Stimulated activated CD4-positive, alpha-beta T cell treated with anti-CD3 and anti-CD28 coated beads, TNF-alpha, amount 100 ng/mL, for 24 hours (primary cell): Measurements from ENCODE around the gene CLDN18.

Experiments
- DNase-seq, 3 experiments: peaks; one replicate each; pipeline ENCODE4 v3.0.0-alpha.2; 2020; ENCODE audit warnings: low read depth in 3 of 3

CLDN18 gene

GRCh38 chr3:138062626-138063025, 52.7 kb downstream of the CLDN18 start:
- no peak for DNase-seq

GRCh38 chr3:138063416-138063815, 53.5 kb downstream of the CLDN18 start:
- no peak for DNase-seq

- DNase-seq, result no peak
Observed at GRCh38 chr3:138065949-138066348, 56.0 kb downstream of the CLDN18 start.

GRCh38 chr3:138066383-138066782, 56.4 kb downstream of the CLDN18 start:
- DNase-seq, result peak in 1 of 3 experiments; percentile 19

- DNase-seq, result no peak
Observed at GRCh38 chr3:138066972-138067371, 57.0 kb downstream of the CLDN18 start.

- DNase-seq, result no peak
Observed at GRCh38 chr3:138068046-138068445, 58.1 kb downstream of the CLDN18 start.

GRCh38 chr3:138068579-138069174, 58.7 kb downstream of the CLDN18 start:
- peak; percentile 58 to 77 (median 70) for DNase-seq

- no peak for DNase-seq
Observed at GRCh38 chr3:138070006-138070405, 60.0 kb downstream of the CLDN18 start.

GRCh38 chr3:138072796-138073195, 62.8 kb downstream of the CLDN18 start:
- no peak for DNase-seq

- DNase-seq, result no peak
Observed at GRCh38 chr3:138078096-138078495, 68.1 kb downstream of the CLDN18 start.

GRCh38 chr3:138078901-138079344, 69.0 kb downstream of the CLDN18 start:
- peak in 1 of 3 experiments; percentile 29 for DNase-seq

GRCh38 chr3:138079901-138080300, 69.9 kb downstream of the CLDN18 start:
- DNase-seq, result no peak

GRCh38 chr3:138081371-138082084, 71.6 kb downstream of the CLDN18 start:
- no peak for DNase-seq

- peak in 1 of 3 experiments; percentile 18 for DNase-seq
Observed at GRCh38 chr3:138082085-138082991, 72.4 kb downstream of the CLDN18 start.

GRCh38 chr3:138082992-138083386, 73.0 kb downstream of the CLDN18 start:
- no peak for DNase-seq
